ENCODE measurements around the gene ECE2. TPM values are rescaled to one million over a fixed set of nuclear protein-coding genes. Genes with fewer than 3 reads are reported as not detected.

ECE2 gene
- total RNA-seq (not detected), polyA plus RNA-seq (not detected), total RNA-seq (0 reads per million in 6 experiments)

GRCh38 chr3:184275961-184276910 is at the start of gene ECE2:
ECE2 (plus strand) TSS chr3:184276022; CDS start chr3:184276154, 132 bp downstream.
- peaks cover 0 to 7% (median 0%) of the 10 kb centered on the region in 3 donors for H3K36me3 Mint-ChIP-seq
- ATAC-seq (no peak), DNase-seq (no peak)
- peaks cover 4 to 7% (median 6%) of the 10 kb centered on the region in 4 donors for H3K4me1 Mint-ChIP-seq
- peaks cover 20 to 62% (median 45%) of the 10 kb centered on the region in 5 donors for H3K27me3 Mint-ChIP-seq
- H3K9me3 Mint-ChIP-seq, result peaks cover 0 to 7% (median 0%) of the 10 kb centered on the region in 9 donors
- POLR2A ChIA-PET, result no interaction called here
- peak within 1 kb of the TSS in 7 of 10 donors; percentile 18 to 76 (median 51) for H3K4me3 Mint-ChIP-seq
- H3K27ac Mint-ChIP-seq, result no peak within 1 kb of the TSS

- Mint-ChIP-seq H3K4me3 (no peak overlapping the region), H3K27ac (no peak overlapping the region), H3K9me3 (no peaks in the 10 kb centered on the region), H3K36me3 (peaks cover 0 to 2% (median 0%) of the 10 kb centered on the region in 3 donors), H3K27me3 (peaks cover 28 to 62% (median 49%) of the 10 kb centered on the region in 5 donors), H3K4me1 (peaks cover 8 to 15% (median 11%) of the 10 kb centered on the region in 4 donors)
- POLR2A ChIA-PET, result no interaction called here
- DNase-seq, result peak in 9 of 10 donors; percentile 27 to 64 (median 54)
- ATAC-seq, result peak; percentile 29 to 31
Measured at GRCh38 chr3:184227481-184227935, 48.3 kb upstream of the ECE2 start.

GRCh38 chr3:184228376-184229137 is 47.3 kb upstream of the ECE2 start:
- Mint-ChIP-seq H3K4me1 (peaks cover 8 to 15% (median 11%) of the 10 kb centered on the region in 4 donors), H3K27ac (peak overlapping the region in 1 of 10 donors; percentile 72), H3K9me3 (no peaks in the 10 kb centered on the region), H3K27me3 (peaks cover 31 to 72% (median 45%) of the 10 kb centered on the region in 5 donors), H3K4me3 (peak overlapping the region; percentile 59 to 92 (median 74)), H3K36me3 (peaks cover 0 to 2% (median 0%) of the 10 kb centered on the region in 3 donors)
- no peak for DNase-seq
- no peak for ATAC-seq
- POLR2A ChIA-PET, result interaction anchor here (1.0 kb wide), 1 partner anchor 593 kb away, joined by 4 read pairs; the partner anchor contains the start of gene KLHL24

GRCh38 chr3:184229394-184230080 is 46.3 kb upstream of the ECE2 start, which contains the start of gene VWA5B2:
VWA5B2 (plus strand) TSS chr3:184229585; CDS start chr3:184230529, 944 bp downstream.
- ATAC-seq, result peak; percentile 96
- Mint-ChIP-seq H3K4me1 (peaks cover 8 to 15% (median 11%) of the 10 kb centered on the region in 4 donors), H3K27me3 (peaks cover 28 to 74% (median 42%) of the 10 kb centered on the region in 5 donors), H3K27ac (peak within 1 kb of the TSS in 1 of 10 donors; percentile 72), H3K4me3 (peak within 1 kb of the TSS; percentile 59 to 92 (median 74)), H3K9me3 (no peaks in the 10 kb centered on the region), H3K36me3 (peaks cover 0 to 2% (median 0%) of the 10 kb centered on the region in 3 donors)
- POLR2A ChIA-PET, result interaction anchor here (0.8 to 1.4 kb wide), 4 partner anchors 10 to 594 kb away, joined by 3 to 4 read pairs (median 4); partner anchors contain the start of genes EEF1AKMT4, KLHL24 and PARL
- DNase-seq, result peak; percentile 63 to 86 (median 75)

GRCh38 chr3:184230081-184230602 is 45.7 kb upstream of the ECE2 start:
- no peaks in the 10 kb centered on the region for H3K9me3 Mint-ChIP-seq
- H3K27me3 Mint-ChIP-seq, result peaks cover 28 to 69% (median 41%) of the 10 kb centered on the region in 5 donors
- H3K36me3 Mint-ChIP-seq, result peaks cover 0 to 2% (median 0%) of the 10 kb centered on the region in 3 donors
- H3K27ac Mint-ChIP-seq, result no peak overlapping the region
- H3K4me3 Mint-ChIP-seq, result peak overlapping the region in 4 of 10 donors; percentile 51 to 70 (median 64)
- ATAC-seq (no peak), DNase-seq (no peak)
- H3K4me1 Mint-ChIP-seq, result peaks cover 8 to 15% (median 11%) of the 10 kb centered on the region in 4 donors
- POLR2A ChIA-PET, result interaction anchor here (0.8 to 1.4 kb wide), 3 partner anchors 9 to 346 kb away, joined by 3 to 4 read pairs (median 3); partner anchors contain the start of genes EEF1AKMT4 and PARL

- peaks cover 0 to 2% (median 0%) of the 10 kb centered on the region in 3 donors for H3K36me3 Mint-ChIP-seq
- peaks cover 28 to 62% (median 37%) of the 10 kb centered on the region in 5 donors for H3K27me3 Mint-ChIP-seq
- H3K9me3 Mint-ChIP-seq, result no peaks in the 10 kb centered on the region
- DNase-seq, result no peak
- POLR2A ChIA-PET, result interaction anchor here (1.4 kb wide), 1 partner anchor 8 kb away, joined by 4 read pairs; no protein-coding TSS in a partner anchor
- peak overlapping the region; percentile 60 to 93 (median 84) for H3K4me3 Mint-ChIP-seq
- no peak for ATAC-seq
- H3K27ac Mint-ChIP-seq, result peak overlapping the region in 2 of 10 donors; percentile 57 to 78
- peaks cover 8 to 15% (median 11%) of the 10 kb centered on the region in 4 donors for H3K4me1 Mint-ChIP-seq
Measured at GRCh38 chr3:184230603-184231528, 45.0 kb upstream of the ECE2 start.

GRCh38 chr3:184231671-184232070 is 44.2 kb upstream of the ECE2 start:
- Mint-ChIP-seq H3K27ac (peak overlapping the region in 1 of 10 donors; percentile 57), H3K27me3 (peaks cover 24 to 54% (median 37%) of the 10 kb centered on the region in 5 donors), H3K36me3 (peaks cover 0 to 2% (median 0%) of the 10 kb centered on the region in 3 donors), H3K4me3 (peak overlapping the region in 9 of 10 donors; percentile 60 to 93 (median 85)), H3K4me1 (peaks cover 8 to 15% (median 11%) of the 10 kb centered on the region in 4 donors), H3K9me3 (no peaks in the 10 kb centered on the region)
- POLR2A ChIA-PET, result no interaction called here
- no peak for DNase-seq
- ATAC-seq, result no peak

- Mint-ChIP-seq H3K4me1 (peaks cover 8 to 15% (median 10%) of the 10 kb centered on the region in 4 donors), H3K36me3 (peaks cover 0 to 2% (median 0%) of the 10 kb centered on the region in 3 donors), H3K27me3 (peaks cover 19 to 46% (median 27%) of the 10 kb centered on the region in 5 donors), H3K4me3 (no peak overlapping the region), H3K27ac (no peak overlapping the region), H3K9me3 (no peaks in the 10 kb centered on the region)
- DNase-seq (no peak), ATAC-seq (no peak)
- POLR2A ChIA-PET, result no interaction called here
Measured at GRCh38 chr3:184233127-184233843, 42.5 kb upstream of the ECE2 start.

- Mint-ChIP-seq H3K4me1 (peaks cover 6 to 10% (median 8%) of the 10 kb centered on the region in 4 donors), H3K27ac (no peak overlapping the region), H3K9me3 (no peaks in the 10 kb centered on the region), H3K4me3 (no peak overlapping the region), H3K36me3 (peaks cover 0 to 2% (median 0%) of the 10 kb centered on the region in 3 donors), H3K27me3 (peaks cover 19 to 38% (median 22%) of the 10 kb centered on the region in 5 donors)
- no peak for DNase-seq
- no peak for ATAC-seq
- POLR2A ChIA-PET, result no interaction called here
Measured at GRCh38 chr3:184234224-184234623, 41.6 kb upstream of the ECE2 start.
